Activated gamma-delta T cell treated with Interleukin-2 at 50 U/mL for 16 hours (primary cell): Measurements from ENCODE around the gene RILPL1.
A peak's percentile ranks its signal among the peaks of the same experiment; 100 is the strongest.
"Not testable (repeated sequence)": the region's sequence is repeated elsewhere in the genome, so short reads cannot be mapped to it uniquely, and the experiment has no call there.

Experiments
- DNase-seq: peaks from one replicate; pipeline ENCODE4 v3.0.0-alpha.2; 2020

Gene RILPL1

DNA sequence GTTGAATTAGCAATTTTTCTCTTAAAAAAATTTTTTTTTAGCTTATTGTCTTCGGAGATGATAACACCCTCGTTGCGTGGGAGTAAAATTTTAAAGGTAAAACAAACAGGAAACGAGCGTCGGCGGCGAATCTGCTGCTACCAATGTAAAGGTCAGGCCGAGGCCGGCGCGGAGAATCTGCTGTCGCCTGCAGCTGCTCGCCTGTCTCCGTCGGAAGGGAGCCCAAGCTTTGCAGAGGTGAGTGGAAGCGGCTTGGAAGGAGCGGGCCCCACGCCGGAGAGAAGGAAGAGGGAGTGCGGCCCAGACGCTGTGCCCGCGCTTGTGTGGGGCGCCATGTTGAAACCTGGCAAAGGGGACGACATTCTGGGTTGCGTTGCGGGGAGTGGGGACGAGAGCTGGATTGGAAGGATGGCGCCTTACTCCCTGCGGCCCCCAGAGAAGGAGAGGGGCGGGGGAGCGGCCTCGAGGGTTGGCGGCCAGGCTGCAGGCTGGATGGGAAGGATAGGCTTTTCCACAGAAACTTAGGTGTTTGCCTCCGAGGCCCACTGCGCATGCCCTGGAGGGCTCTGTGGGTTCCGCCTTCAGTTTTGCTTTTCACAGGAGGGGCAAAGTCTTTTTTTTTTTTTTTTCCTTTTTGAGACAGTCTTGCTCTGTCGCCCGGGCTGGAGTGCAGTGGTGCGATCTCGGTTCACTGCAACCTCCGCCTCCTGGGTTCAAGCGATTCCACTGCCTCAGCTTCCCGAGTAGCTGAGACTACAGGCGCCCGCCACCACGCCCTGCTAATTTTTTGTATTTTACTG, 75.3 kb downstream of the RILPL1 start, which contains the start of gene SNRNP35:
SNRNP35 (plus strand) TSS at position 160 of the 800 bp plus-strand sequence. CDS start 7,402 bp downstream, outside the sequence.
- peak; percentile 86 for DNase-seq

DNA sequence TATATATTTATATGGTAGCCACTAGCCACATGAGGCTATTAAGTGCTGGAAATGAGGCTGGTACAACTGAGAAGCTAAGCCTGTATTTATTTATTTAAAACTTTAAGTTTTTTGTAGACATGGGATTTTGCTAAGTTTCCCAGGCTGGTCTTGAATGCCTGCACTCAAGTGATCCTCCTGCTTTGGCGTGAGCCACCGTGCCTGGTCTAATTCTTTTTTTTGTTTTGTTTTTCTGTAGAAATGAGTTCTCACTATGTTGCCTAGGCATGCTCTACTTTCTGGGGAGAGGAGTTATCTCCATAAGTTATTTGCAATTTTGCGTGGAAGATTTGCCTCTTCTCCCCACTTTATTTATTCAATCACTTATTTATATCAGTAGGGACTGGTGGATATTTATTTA, 80.4 kb downstream of the RILPL1 start:
- DNase-seq, result no peak

DNA sequence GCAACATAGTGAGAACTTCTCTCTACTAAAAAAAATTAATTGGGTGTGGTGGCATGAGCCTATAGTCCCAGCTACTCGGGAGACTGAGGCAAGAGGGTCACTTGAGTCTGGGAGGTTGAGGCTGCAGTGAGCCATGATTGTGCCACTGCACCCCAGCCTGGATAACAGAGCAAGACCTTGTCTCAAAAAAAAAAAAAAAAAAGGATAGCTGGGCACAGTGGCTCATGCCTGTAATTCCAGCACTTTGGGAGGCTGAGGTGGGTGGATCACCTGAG, 81.3 kb downstream of the RILPL1 start:
- DNase-seq, result not testable (repeated sequence)

DNA sequence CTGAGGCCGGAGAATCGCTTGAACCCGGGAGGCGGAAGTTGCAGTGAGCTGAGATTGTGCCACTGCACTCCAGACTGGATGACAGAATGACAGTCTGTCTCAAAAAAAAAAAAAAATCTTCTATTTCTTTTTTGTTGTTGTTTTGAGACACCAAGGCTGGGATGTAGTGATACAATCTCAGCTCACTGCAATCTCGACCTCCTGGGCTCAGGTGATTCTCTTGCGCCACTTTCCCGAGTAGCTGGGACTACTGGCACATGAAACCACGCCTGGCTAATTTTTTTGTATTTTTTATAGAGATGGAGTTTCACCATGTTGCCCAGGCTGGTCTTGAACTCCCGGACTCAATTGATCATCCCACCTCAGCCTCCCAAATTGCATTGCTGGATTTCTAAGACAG, 82.9 kb downstream of the RILPL1 start:
- DNase-seq, result no peak

DNA sequence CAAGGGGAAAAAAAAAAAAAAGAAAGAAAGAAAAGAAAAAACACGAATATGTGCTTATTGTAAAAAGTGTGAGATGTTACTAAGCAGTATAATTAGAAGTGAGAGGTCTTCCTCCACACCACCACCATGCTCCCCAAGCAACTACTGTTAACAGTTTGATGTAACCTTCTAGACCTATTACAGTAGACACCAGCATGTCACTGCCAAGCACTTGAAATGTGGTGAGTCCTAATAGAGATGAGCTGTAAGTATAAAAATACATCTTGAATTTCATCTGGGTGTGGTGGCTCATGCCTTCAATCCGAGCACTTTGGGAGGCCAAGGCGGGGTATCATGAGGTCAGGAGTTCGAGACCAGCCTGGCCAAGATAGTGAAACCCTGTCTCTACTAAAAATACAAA, 83.7 kb downstream of the RILPL1 start:
- DNase-seq, result no peak

DNA sequence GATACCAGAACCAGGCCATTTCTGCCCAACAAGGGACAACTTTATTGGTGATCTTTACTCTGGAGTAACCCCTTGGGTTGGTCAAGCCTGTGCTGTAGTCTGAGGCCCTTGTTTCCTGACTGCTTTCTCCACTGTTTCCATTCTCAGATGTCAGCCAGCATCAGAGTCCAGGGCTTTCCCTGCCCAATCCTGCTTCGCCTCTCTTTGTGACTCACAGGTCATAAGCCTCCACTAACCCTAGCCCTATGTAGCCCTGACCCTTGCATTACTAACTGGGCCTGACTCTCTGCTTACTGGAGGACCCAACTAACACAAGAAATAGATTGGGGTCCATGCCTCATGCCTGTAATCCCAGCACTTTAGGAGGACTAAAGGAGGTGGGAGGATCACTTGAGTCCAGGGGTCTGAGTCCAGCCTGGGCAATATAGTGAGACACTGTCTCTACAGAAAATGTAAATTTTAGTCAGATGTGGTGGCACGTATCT, 84.2 kb downstream of the RILPL1 start:
- no peak for DNase-seq

DNA sequence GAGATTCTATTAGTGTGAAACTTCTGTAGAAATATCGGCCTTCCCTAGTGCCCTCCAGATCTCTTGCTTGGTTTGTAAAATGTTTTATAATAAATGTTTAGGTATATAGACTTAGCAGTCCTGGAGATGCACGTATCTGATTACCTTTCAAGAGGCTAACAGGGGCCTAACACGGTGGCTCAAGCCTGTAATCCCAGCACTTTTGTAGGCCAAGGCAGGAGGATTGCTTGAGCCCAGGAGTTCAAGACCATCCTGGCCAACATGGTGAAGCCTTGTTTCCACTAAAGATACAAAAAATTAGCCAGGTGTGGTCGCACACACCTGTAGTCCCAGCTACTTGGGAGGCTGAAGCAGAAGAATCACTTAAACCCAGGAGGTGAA, 87.2 kb downstream of the RILPL1 start:
- no peak for DNase-seq

DNA sequence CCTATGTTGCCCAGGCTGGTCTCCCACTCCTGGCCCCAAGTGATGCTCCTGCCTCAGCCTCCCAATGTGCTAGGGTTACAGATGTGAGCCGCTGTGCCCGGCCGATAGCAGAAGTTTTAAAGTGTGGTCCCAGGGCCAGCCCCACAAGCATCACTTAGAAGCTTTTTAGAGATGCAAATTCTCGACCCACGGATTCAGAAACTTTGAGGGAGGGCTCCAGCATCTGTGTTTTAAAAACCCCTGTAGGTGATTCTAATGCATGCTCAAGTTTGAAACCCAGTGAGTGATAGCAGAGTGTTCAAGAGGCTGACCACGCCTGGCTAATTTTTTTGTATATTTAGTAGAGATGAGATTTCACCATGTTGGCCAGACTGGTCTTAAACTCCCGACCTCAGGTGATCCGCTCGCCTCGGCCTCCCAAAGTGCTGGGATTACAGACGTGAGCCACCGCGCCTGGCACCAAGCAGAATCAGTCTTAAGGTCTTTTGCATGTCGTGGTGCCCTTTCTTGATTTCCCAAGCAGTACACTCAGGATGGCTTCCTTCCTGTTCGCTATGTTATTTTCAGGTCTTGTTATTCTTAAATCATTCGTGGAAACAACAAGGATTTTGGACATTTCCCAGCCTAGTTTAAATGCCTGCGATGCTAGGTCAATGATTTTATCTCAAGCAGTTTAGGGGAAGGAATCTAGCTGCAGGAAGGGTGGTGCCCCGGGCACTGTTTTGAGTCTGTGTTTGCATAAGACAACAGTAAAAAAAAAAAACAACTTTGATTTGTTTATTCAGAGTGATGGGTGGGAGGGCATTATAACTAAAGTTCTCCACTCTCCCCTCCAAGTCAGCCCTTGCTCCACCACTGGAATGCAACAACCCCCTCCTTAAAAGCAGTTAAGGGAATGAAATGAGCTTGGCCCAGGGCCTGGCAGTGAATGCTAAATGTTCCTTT, 87.9 kb downstream of the RILPL1 start:
- no peak for DNase-seq

DNA sequence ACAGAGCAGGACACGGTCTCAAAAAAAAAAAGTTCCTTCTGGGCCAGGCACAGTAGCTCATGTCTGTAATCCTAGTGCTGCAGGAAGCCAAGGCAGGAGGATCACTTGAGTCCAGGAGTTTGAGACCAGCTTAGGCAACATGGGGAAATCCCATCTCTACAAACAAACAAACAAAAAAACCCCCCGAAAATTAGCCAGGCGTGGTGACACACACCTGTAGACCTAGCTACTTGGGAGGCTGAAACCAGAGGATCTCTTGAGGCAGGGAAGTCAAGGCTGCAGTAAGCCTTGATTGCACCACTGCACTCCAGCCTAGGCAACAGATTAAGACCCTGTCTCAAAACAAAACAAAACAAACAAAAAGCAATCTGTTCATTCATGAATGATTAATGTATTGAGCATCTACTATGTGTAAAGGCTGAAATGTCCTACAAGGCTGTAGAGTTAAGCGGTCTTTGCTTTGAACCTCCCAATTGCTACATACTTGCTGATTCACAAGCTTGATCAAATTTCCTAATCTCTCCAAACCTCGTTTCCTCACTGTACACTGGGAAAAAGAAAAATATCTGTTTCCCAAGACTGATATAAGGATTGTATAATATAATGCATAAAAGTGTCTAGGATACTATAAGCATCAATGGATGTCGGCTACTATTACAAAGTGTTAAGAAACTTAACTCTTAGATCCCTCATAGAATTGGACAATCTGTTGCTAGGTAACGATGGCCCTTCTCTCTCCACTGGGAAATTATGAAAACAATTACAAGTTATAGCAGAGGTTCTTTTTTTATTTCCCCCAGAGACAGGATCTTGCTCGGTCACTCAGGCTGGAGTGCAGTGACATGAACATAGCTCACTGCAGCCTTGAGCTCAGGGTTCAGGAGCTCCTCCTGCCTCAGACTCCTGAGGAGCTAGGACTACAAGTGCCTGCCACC, 89.2 kb downstream of the RILPL1 start:
- DNase-seq, result no peak

DNA sequence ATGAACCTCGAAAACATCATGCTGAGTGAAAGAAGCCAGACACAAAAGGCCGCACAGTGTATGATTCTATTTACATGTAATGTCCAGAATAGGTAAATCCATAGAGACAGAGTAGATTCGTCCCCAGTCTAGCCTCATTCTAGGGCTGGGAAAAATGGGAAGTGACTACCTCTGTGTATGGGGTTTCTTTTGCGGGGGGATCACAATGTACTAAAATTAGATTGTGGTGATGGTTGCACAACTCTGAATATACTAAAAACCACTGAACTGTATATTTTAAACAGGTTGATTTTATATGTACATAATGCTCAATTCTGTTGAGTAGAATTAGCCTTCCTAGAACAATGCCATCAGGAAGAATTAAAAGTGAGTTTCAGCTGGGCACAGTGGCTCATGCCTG, 90.7 kb downstream of the RILPL1 start:
- DNase-seq, result no peak

DNA sequence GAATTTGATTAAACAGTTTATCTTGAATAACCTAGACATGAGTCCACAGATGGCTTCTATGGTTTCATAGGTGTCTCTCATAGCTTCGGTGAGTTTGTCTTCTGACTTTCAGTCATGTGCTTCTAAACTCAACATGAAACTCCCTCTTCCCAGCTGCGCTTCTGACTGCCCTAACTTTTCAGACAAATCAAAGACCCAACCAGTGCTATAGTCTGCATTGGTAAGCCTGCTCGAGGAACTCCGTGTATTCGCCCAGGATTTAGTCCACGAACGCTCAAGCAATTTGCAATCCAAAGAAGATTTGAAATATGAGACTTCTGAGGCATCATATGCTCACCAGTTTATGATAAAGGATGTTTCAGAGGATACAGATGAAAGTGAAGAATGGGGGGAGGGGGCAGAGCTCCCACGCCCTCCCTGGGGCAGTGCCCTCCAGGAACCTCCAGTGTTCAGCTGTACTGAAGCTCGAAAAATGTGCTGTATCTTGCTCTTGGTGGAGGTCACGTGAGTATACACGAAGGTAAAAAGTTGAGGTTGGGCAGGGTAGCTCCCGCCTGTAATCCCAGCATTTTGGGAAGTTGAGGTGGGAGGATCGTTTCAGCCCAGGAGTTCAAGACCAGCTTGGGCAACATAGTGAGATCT, 91.9 kb downstream of the RILPL1 start:
- no peak for DNase-seq

DNA sequence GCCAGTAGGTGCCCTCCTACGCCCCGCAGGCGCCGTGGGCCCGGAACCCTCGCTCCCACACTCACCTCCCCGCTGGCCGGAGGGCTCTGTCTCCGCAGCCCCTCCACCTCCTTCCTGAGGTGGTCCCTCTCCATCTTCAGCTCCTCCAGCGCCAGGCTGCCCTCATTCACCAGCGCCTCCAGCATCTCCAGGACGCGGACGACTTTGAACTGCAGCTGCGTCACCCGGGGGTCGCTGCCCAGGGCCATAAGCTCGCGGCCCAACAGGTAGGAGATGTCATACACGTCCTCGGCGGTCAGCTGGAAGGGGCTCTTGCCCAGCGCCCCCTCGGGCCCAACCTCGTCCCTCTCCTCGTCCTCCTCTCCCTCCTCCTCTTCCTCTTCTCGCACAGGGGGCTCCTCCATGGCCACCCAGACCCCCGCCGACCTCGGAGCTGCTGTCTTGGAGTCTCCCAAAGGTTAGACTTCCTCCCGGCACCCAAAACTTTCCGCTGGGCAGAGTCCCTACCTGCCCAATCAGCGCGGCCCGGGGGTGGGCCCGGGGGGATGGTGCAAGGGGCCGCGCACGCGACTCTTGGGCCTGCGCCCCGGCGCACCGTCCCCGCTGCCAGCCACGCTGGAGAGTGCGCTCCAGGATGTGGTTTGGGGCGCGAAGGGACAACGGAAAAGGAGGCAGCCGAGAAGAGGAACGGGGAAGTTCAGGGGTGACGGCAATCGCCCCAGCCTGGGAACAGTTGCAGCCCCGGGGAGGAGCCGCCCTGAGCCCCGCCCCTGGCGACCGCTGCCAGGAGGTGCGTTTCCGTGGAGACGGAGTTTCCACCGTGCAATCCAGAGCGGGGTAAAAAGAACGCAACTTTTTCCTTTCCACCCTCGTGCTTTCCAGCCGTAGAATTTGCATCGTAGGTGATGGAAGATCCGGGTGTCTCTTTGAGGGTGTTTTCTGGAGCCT, 97.2 kb downstream of the RILPL1 start, which contains the start of gene RILPL2:
RILPL2 (minus strand) TSS at position 668 of the 948 bp plus-strand sequence; CDS start at position 404, 264 bp downstream.
- peak; percentile 82 for DNase-seq

DNA sequence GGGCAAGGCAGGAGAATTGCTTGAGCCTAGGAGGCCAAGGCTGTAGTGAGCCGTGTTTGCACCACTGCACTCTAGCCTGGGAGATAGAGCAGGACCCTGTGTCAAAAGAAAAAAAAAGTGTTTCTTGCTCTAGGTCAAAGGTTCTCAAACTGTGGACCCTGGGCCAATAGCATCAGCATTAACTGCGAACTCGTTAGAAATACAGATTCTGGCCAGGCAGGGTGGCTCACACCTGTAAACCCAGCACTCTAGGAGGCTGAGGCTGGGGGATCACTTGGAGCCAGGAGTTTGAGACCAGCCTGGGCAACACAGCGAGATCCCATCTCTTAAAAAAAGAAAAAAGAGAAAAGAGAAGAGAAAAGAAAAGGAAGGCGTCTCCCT, 97.9 kb downstream of the RILPL1 start:
- DNase-seq, result no peak

DNA sequence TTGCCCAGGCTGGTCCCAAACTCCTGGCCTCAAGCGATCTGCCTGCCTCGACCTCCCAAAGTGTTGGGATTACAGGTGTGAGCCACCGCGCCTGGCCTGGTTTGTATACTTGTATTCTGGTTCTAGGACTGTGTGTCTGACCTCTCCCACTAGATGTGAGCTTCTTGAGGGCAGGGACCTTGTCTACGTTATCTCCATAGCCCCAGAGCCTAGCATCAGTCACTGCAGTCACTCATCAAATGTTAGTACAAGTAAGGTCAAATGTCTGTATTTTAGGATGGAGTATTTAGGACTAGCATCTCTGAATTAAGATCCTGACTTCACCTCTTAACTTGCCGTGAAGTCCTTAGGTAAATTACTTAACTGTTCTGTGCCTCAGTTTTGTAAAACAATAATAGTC, 99.9 kb downstream of the RILPL1 start:
- DNase-seq, result no peak

DNA sequence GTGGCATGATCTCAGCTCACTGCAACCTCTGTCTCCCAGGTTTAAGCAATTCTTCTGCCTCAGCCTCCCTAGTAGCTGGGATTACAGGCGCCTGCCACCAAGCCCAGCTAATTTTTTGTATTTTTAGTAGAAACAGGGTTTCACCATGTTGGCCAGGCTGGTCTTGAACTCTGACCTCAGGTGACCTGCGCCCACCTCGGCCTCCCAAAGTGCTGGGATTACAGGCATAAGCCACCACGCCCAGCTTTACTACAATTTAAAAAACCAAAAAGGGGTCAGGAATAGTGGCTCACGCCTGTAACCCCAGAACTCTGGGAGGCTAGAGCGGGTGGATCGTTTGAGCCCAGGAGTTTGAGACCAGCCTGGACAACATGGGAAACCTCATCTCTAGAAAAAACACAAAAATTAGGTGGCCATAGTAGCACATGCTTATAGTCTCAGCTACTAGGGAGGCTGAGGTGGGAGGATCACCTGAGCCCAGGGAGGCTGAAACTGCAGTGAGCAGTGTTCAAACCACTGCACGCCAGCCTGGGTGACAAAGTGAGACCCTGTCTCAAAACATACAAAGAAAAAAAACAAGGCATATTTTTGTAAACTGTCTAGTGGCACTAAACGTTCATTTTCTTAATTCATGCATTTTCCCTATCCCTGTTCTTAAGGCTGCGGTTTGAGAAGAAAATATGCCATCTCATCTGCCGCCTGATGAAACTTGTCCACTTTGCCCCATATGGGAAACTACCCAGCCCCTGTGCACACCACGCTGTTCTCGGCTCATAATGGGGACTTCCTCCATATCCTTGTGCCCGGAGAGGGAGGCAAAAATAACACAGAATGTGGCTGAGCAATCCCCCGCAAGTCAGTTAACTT, 101.3 kb downstream of the RILPL1 start:
- not testable (repeated sequence) for DNase-seq

DNA sequence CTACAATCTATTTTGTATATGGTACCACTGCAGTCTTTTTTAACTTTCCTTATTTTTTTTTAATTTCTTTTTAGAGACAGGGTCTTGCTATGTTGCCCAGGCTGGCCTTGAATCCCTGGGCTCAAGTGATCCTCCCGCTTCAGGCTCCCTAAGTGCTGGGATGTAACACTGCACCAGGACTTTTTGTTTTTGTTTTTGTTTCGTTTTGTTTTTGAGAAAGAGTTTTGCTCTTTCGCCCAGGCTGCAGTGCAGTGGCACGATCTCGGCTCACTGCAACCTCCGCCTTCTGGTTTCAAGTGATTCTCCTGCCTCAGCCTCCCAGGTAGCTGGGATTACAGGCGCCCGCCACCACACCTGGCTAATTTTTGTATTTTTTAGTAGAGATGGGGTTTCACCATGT, 104.4 kb downstream of the RILPL1 start:
- not testable (repeated sequence) for DNase-seq

DNA sequence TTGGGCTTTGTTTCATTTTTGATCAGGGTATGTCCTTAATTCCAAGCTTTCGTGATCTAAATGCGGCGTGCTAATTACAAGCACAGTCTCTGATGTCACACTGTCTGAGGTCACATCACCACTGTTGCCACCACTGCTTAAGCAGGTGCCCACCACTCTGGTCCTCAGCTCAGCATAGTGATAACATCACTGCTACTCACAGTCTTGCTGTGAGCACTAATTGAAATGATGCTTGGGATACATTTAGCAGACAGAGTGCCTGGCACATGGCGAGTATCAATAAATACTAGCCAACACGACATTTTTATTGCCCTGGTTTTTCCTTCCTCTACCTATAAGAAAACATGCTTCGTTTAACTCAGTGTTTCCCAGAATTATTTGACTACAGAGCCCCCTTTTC, 104.9 kb downstream of the RILPL1 start:
- DNase-seq, result no peak

DNA sequence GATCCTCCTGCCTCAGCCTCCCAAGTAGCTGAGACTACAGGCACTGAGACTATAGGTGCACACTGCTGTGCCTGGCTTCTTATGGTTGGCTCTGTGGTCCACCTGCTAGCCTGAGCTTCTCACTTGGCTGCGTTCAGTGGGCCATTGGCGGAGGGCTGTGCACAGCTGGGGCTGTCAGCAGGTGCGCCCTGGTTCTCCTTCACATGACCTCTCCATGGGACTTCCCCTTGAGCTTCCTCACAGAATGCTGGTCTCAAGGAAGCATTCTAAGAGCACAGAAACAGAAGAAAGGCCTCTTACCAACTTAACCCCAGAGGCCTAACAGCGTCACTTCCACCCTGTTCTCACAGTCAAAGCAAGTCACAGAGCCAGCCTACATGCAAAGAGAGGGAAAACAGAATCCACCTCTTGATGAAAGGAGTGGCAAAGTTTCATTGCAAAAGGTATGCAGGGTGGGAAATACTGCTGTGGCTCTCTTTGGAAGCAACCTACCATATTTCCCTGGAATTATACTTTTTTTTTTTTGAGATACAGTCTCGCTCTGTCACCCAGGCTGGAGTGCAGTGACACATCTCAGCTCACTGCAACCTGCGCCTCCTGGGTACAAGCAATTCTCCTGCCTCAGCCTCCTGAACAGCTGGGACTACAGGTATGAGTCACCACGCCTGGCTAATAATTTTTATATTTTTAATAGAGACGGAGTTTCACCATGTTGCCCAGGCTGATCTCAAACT, 106.3 kb downstream of the RILPL1 start:
- DNase-seq, result no peak

DNA sequence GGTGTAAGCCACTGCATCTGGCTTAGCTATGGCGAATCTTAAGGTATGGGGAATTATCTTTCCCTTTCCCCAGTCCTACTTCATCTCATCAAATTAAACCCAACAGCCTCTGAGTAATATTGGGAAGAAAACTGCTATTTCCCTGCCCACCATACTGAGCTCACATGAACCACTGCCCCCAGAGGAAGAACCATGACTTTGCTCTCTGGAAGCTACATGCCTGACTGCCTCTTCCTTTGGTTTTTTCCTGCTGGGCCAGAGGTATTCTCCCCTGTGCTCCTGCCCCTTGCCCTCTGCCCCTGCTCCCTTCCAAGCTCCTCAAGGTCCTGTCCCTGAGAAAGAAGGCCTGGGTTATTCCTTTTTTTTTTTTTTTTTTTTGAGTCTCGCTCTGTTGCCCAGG, 112.2 kb downstream of the RILPL1 start:
- DNase-seq, result no peak
